SU-DHL-6 (cell line): ENCODE measurements around the gene TMEM213.
"Not testable (repeated sequence)": the region's sequence is repeated elsewhere in the genome, so short reads cannot be mapped to it uniquely, and the experiment has no call there.

Experiments used
- H2AFZ ChIP-seq: fragments of 200-600 bp; sonication (generic); 2 replicates; pipeline ENCODE4 v1.6.1; 2014; ENCODE audit warnings: low read depth, mild to moderate bottlenecking, moderate library complexity, mixed read lengths, antibody characterized with exemption, low read length; ENCODE audit not compliant: severe bottlenecking
- H3F3A ChIP-seq: fragments of 200-600 bp; shearing (Covaris generic); 2 replicates; pipeline ENCODE4 v1.6.0; 2016; ENCODE audit warnings: antibody characterized with exemption, mild to moderate bottlenecking; ENCODE audit not compliant: insufficient read depth
- H3K27ac ChIP-seq: fragments of 200-600 bp; sonication (generic); 2 replicates; pipeline ENCODE4 v1.5.1; 2016; ENCODE audit warnings: low read depth, mild to moderate bottlenecking, low read length, moderate library complexity, mixed read lengths
- H3K27me3 ChIP-seq: fragments of 200-600 bp; sonication (generic), shearing (Covaris generic); 2 replicates; pipeline ENCODE4 v1.6.0; 2014; ENCODE audit warnings: mild to moderate bottlenecking, low read length
- H3K36me3 ChIP-seq: fragments of 200-600 bp; sonication (generic); 2 replicates; pipeline ENCODE4 v1.6.1; 2014; ENCODE audit warnings: mild to moderate bottlenecking, low read length, mixed read lengths
- H3K4me2 ChIP-seq: fragments of 300-600, 200-600 bp; shearing (Covaris generic), sonication (generic); 2 replicates; pipeline ENCODE4 v1.6.0; 2014; ENCODE audit warnings: low read length, low read depth, mild to moderate bottlenecking; ENCODE audit not compliant: poor library complexity, severe bottlenecking
- H3K4me3 ChIP-seq: fragments of 200-600 bp; sonication (generic); 2 replicates; pipeline ENCODE4 v1.5.1; 2014; ENCODE audit warnings: antibody characterized with exemption, low read length, mild to moderate bottlenecking, mixed read lengths; ENCODE audit not compliant: insufficient read depth, poor library complexity, severe bottlenecking
- H3K79me2 ChIP-seq: fragments of 200-600 bp; sonication (generic); 2 replicates; pipeline ENCODE4 v1.6.1; 2014; ENCODE audit warnings: mild to moderate bottlenecking, low read length, moderate library complexity; ENCODE audit not compliant: insufficient read depth
- H3K9ac ChIP-seq: fragments of 200-600 bp; sonication (generic); 2 replicates; pipeline ENCODE4 v1.7.0; 2014; ENCODE audit warnings: mild to moderate bottlenecking, low read length
- H3K9me2 ChIP-seq: fragments of 200-600 bp; sonication (generic); replicated peaks from 2 replicates; pipeline ENCODE4 v1.6.1; 2014; ENCODE audit warnings: low read length; ENCODE audit not compliant: insufficient read depth
- H3K9me3 ChIP-seq: fragments of 200-600 bp; sonication (generic); 2 replicates; pipeline ENCODE4 v1.6.1; 2014; ENCODE audit warnings: low read length, mixed read lengths; ENCODE audit not compliant: insufficient read depth
- H4K20me1 ChIP-seq: fragments of 200-600 bp; sonication (generic); 2 replicates; pipeline ENCODE4 v1.6.1; 2014; ENCODE audit warnings: low read depth, mild to moderate bottlenecking, antibody characterized with exemption, low read length, moderate library complexity, mixed read lengths
- EZH2phosphoT487 ChIP-seq: fragments of 200-600 bp; sonication (generic), shearing (Covaris generic); conservative IDR thresholded peaks from 2 replicates; pipeline ENCODE4 v1.6.1; 2018; ENCODE audit warnings: mild to moderate bottlenecking, antibody characterized with exemption, low read length, moderate library complexity, mixed read lengths
- TF ChIP-seq, protein P1 (sequence below): fragments of 200-600 bp; sonication (generic); IDR thresholded peaks from one replicate; pipeline ENCODE4 v1.5.1; 2017; ENCODE audit warnings: antibody characterized with exemption, mild to moderate bottlenecking, low read length, moderate library complexity; ENCODE audit not compliant: insufficient read depth, poor library complexity, severe bottlenecking

The TMEM213 gene

DNA sequence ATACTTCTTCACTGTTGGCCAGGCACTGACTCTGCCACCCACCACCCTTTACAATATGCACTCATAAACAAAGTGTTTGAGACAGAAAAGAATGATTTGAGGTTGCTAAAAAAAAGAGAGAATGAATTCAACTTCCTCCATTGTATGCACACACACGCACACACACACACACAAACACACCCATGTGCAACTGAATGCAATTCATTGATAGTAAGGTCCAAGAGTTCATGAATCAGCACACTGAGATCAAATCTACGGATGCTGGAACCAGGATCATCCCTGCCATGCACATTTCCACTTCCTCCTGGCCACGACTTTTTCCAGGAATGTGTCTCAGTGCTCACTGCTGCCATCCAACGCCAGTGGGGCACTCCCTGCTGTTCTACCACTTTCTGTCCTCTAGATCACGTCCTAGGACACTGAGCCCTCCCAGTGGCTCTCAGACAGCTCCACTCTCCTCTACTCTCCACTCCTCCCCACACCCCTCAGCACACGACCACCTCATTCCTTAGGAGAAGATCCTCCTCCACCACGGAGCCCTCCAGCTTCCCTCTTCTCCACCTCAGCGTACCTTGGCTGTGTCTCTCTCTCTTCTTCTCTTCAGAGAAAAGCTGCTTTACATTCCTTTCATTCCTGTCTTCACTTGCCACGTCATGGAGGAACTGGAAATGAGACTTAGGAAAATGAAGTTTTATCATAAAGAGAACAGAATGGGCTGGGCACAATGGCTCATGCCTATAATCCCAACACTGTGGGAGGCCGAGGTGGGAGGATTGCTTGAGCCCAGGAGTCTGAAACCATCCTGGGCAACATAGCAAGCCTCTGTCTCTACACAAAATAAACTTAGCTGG, 12.0 kb upstream of the TMEM213 start:
- H3K4me2 ChIP-seq = no peak overlapping the region
- H3K9me3 ChIP-seq = 0 out of 2 replicates have a peak, but pooled peaks cover 4% of the 10 kb centered on the region
- H3F3A ChIP-seq = no peaks in the 10 kb centered on the region
- H3K4me3 ChIP-seq = no peak overlapping the region
- H3K36me3 ChIP-seq = no peaks in the 10 kb centered on the region
- H3K9ac ChIP-seq = no peak overlapping the region
- no peak overlapping the region for H2AFZ ChIP-seq
- H3K9me2 ChIP-seq = no peaks in the 10 kb centered on the region
- H3K27ac ChIP-seq = no peak overlapping the region
- H3K79me2 ChIP-seq = no peaks in the 10 kb centered on the region
- no peaks in the 10 kb centered on the region for H3K27me3 ChIP-seq
- TF ChIP-seq, protein P1, sequence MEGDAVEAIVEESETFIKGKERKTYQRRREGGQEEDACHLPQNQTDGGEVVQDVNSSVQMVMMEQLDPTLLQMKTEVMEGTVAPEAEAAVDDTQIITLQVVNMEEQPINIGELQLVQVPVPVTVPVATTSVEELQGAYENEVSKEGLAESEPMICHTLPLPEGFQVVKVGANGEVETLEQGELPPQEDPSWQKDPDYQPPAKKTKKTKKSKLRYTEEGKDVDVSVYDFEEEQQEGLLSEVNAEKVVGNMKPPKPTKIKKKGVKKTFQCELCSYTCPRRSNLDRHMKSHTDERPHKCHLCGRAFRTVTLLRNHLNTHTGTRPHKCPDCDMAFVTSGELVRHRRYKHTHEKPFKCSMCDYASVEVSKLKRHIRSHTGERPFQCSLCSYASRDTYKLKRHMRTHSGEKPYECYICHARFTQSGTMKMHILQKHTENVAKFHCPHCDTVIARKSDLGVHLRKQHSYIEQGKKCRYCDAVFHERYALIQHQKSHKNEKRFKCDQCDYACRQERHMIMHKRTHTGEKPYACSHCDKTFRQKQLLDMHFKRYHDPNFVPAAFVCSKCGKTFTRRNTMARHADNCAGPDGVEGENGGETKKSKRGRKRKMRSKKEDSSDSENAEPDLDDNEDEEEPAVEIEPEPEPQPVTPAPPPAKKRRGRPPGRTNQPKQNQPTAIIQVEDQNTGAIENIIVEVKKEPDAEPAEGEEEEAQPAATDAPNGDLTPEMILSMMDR = no peak
- TF ChIP-seq EZH2phosphoT487 = no peak
- H4K20me1 ChIP-seq = no peaks in the 10 kb centered on the region

DNA sequence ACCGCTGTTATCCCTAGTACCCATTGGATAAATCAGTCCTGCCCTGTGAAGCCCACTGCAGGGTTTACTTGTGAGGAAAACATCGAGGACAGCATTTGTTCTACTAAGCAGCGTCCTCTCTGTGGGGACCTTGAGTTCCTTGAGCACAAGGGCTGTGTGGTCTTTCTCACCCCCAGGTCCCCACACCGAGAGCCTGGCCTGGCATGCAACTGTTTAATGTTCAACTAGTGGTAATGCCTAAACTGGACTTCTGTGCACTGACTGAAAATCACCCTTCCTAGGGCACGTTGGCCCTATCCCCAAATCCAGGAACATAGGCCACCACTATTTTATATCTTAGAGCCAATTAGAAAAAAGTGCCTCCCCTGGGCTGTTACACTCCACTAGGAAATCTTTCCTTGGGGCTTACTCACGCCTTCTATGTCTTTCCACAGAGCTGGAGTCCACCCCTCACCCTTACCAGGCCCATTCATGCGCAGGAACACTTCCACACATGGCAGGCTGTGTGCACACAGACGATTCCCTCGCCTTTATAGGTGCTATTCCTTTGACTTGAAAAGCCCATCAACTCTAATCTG, 1.7 kb upstream of the TMEM213 start:
- Histone ChIP-seq H3K79me2 (no peaks in the 10 kb centered on the region), H2AFZ (no peak overlapping the region), H3K36me3 (no peaks in the 10 kb centered on the region), H3K27me3 (no peaks in the 10 kb centered on the region), H4K20me1 (no peaks in the 10 kb centered on the region), H3F3A (no peaks in the 10 kb centered on the region), H3K4me3 (no peak overlapping the region), H3K9ac (no peak overlapping the region), H3K4me2 (no peak overlapping the region), H3K9me2 (no peaks in the 10 kb centered on the region), H3K9me3 (no peaks in the 10 kb centered on the region), H3K27ac (no peak overlapping the region)
- TF ChIP-seq EZH2phosphoT487 = no peak
- TF ChIP-seq, protein P1 = no peak

DNA sequence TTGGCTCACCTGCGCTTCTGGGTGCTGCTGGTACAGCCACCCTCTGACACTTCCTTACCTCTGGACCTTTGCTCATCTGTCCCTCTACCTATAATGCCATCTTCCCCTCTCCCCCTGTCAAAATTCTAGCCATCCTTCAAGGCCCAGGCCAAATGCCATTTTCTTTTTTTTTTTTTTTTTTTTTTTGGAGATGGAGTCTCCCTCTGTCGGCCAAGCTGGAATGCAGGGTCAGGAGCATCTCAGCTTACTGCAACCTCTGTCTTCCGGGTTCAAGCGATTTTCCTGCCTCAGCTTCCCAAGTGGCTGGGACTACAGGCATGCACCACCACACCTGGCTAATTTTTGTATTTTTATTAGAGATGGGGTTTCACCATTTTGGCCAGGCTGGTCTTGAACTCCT, 748 bp upstream of the TMEM213 start:
- H3K9me3 ChIP-seq, H3K9ac ChIP-seq, H3K4me2 ChIP-seq, H3K4me3 ChIP-seq, H2AFZ ChIP-seq, H3K27me3 ChIP-seq, H3K9me2 ChIP-seq, H4K20me1 ChIP-seq, H3K36me3 ChIP-seq, H3K27ac ChIP-seq, H3K79me2 ChIP-seq, H3F3A ChIP-seq: not testable (repeated sequence)

DNA sequence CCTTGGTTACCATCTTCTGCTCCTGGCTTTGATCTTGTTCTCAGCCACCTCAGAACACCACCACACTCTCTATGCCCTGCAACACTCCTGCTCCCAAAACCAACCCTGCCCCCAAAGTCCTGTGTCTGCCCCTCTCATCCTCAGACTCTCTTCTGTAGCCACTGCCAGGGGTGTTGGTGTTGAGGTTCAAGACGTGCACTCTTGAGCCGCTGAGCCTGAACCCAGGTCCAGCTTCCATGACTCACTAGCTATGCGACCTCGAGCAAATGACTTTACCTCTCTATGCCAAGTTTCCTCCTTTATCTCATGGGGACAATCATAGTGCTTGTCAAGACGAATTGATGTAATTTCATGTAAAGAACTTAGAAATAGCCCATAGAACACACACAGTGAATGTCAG, 1.0 kb downstream of the TMEM213 start:
- Histone ChIP-seq H3K4me3 (no peak overlapping the region), H3F3A (no peaks in the 10 kb centered on the region), H3K4me2 (no peak overlapping the region), H3K9me3 (no peaks in the 10 kb centered on the region), H3K9me2 (no peaks in the 10 kb centered on the region), H4K20me1 (no peaks in the 10 kb centered on the region), H3K27ac (no peak overlapping the region), H3K9ac (no peak overlapping the region), H2AFZ (no peak overlapping the region), H3K36me3 (no peaks in the 10 kb centered on the region), H3K27me3 (no peaks in the 10 kb centered on the region), H3K79me2 (no peaks in the 10 kb centered on the region)
- TF ChIP-seq, protein P1 = no peak
- no peak for TF ChIP-seq EZH2phosphoT487
